CD14-positive monocyte (primary cell): ENCODE data around the gene GATD1. TPM values are rescaled to one million over a fixed set of nuclear protein-coding genes. Genes with fewer than 3 reads are reported as not detected.

Experiments used
- DNase-seq, 3 donors: peaks; one replicate each; pipeline ENCODE4 v3.0.0-alpha.2; 2011 to 2022
- H2AFZ ChIP-seq: 2 replicates; pipeline ENCODE4 v1.6.0; 2012; ENCODE audit warnings: mild to moderate bottlenecking, low read depth, low read length, inconsistent platforms; ENCODE audit not compliant: insufficient read depth, poor library complexity, severe bottlenecking
- H3K27ac ChIP-seq, 2 donors: 1 replicate in 1 of 2; 2 replicates in 1 of 2; pipeline ENCODE4 v1.5.1; 2012 to 2013; ENCODE audit warnings: low read length in 2 of 2, control low read depth in 1 of 2, inconsistent platforms in 1 of 2, low read depth in 1 of 2, mild to moderate bottlenecking in 1 of 2
- H3K27me3 ChIP-seq, 2 donors: one replicate each; pipeline versions ENCODE4 v1.6.0 to v1.6.1; 2011 to 2013; ENCODE audit warnings: low read length in 2 of 2; ENCODE audit not compliant: control insufficient read depth in 2 of 2, insufficient read depth in 2 of 2
- H3K36me3 ChIP-seq, 2 donors: replicated peaks in 1 of 2; 1 replicate in 1 of 2; 2 replicates in 1 of 2; pipeline versions ENCODE4 v1.5.1 to v1.6.1; 2012 to 2013; ENCODE audit warnings: low read length in 2 of 2, control low read depth in 1 of 2, inconsistent platforms in 1 of 2, mild to moderate bottlenecking in 1 of 2; ENCODE audit not compliant: insufficient read depth in 2 of 2, control insufficient read depth in 1 of 2
- H3K4me1 ChIP-seq, 2 donors: 1 replicate in 1 of 2; 2 replicates in 1 of 2; pipeline versions ENCODE4 v1.5.1 to v1.6.1; 2012 to 2013; ENCODE audit warnings: low read length in 2 of 2, control low read depth in 1 of 2, inconsistent platforms in 1 of 2, mild to moderate bottlenecking in 1 of 2, moderate library complexity in 1 of 2; ENCODE audit not compliant: insufficient read depth in 2 of 2, control insufficient read depth in 1 of 2
- H3K4me2 ChIP-seq: replicated peaks from 2 replicates; pipeline ENCODE3; 2012; ENCODE audit warnings: low read length, moderate library complexity, mild to moderate bottlenecking; ENCODE audit not compliant: poor library complexity, severe bottlenecking; ENCODE audit errors: extremely low read depth
- H3K4me3 ChIP-seq, 3 experiments: fragments of 200-600 bp in 1 of 3; sonication (generic) in 1 of 3; replicated peaks in 1 of 3; 1 replicate in 2 of 3; 2 replicates in 1 of 3; pipeline ENCODE4 v1.5.1; 2011 to 2013; ENCODE audit warnings: low read length in 3 of 3, mild to moderate bottlenecking in 3 of 3, control low read depth in 2 of 3, low read depth in 2 of 3, inconsistent platforms in 1 of 3, moderate library complexity in 1 of 3
- H3K79me2 ChIP-seq: 2 replicates; pipeline ENCODE4 v1.6.0; 2012; ENCODE audit warnings: mild to moderate bottlenecking, control low read depth, inconsistent platforms, low read length, moderate library complexity; ENCODE audit not compliant: insufficient read depth
- H3K9ac ChIP-seq: 2 replicates; pipeline ENCODE4 v1.6.0; 2017; ENCODE audit warnings: low read length, mild to moderate bottlenecking; ENCODE audit not compliant: insufficient read depth, poor library complexity, severe bottlenecking
- H3K9me3 ChIP-seq, 2 donors: replicated peaks in 1 of 2; 1 replicate in 1 of 2; 2 replicates in 1 of 2; pipeline versions ENCODE4 v1.5.1 to v1.6.1; 2012 to 2013; ENCODE audit warnings: low read length in 2 of 2, control low read depth in 1 of 2; ENCODE audit not compliant: control insufficient read depth in 1 of 2, insufficient read depth in 1 of 2
- H4K20me1 ChIP-seq: 2 replicates; pipeline ENCODE4 v1.6.0; 2012; ENCODE audit warnings: mild to moderate bottlenecking, low read length, control low read depth, moderate library complexity; ENCODE audit not compliant: insufficient read depth
- H3K27ac Mint-ChIP-seq, 7 donors: one replicate each; pipeline ENCODE4 v1.8.0; 2020; ENCODE audit warnings: mild to moderate bottlenecking in 7 of 7, mixed read lengths in 7 of 7, moderate library complexity in 6 of 7, inconsistent platforms in 2 of 7
- H3K27me3 Mint-ChIP-seq, 3 donors: one replicate each; pipeline ENCODE4 v1.8.0; 2021 to 2022; ENCODE audit warnings: low read depth in 3 of 3, mild to moderate bottlenecking in 3 of 3, mixed read lengths in 3 of 3, moderate library complexity in 3 of 3, inconsistent platforms in 1 of 3
- H3K36me3 Mint-ChIP-seq, 2 donors: one replicate each; pipeline ENCODE4 v1.8.0; 2020; ENCODE audit warnings: mixed read lengths in 2 of 2, inconsistent platforms in 1 of 2, mild to moderate bottlenecking in 1 of 2
- H3K4me1 Mint-ChIP-seq: one replicate; pipeline ENCODE4 v1.8.0; 2020; ENCODE audit warnings: mild to moderate bottlenecking, mixed read lengths
- H3K4me3 Mint-ChIP-seq, 2 donors: one replicate each; pipeline ENCODE4 v1.8.0; 2020; ENCODE audit warnings: mild to moderate bottlenecking in 2 of 2, mixed read lengths in 2 of 2, moderate library complexity in 1 of 2
- H3K9me3 Mint-ChIP-seq, 7 donors: one replicate each; pipeline ENCODE4 v1.8.0; 2020 to 2022; ENCODE audit warnings: mixed read lengths in 7 of 7, mild to moderate bottlenecking in 6 of 7, moderate library complexity in 6 of 7, inconsistent platforms in 2 of 7
- WGBS: methylation state at CpG from one replicate; pipeline ENCODE4 v1.1.5; 2013; ENCODE audit warnings: missing lambda C conversion rate; ENCODE audit not compliant: insufficient coverage; 5-methylcytosine and 5-hydroxymethylcytosine counted together
- intact Hi-C, 2 donors: fragments of 100-400 bp; cut with micrococcal nuclease; formaldehyde crosslinking; loops; one replicate each; pipeline versions ENCODE4 v1.15.0 to v1.15.1; 2023
- polyA plus RNA-seq, 3 donors: library from polyadenylated mRNA; depleted of rRNA in 1 of 3; unstranded in 2 of 3; stranded (reverse) in 1 of 3; fragments of 300-500 nt in 2 of 3; fragments of >200 nt in 1 of 3; fragmentation: Illumina TruSeq in 2 of 3; gene quantifications; 1 replicate in 2 of 3; 2 replicates in 1 of 3; pipeline ENCODE4 v1.2.3, GENCODE V29; 2012 to 2021
- TF ChIP-seq, protein P1 (sequence below): fragments of 200-600 bp; IDR thresholded peaks from one replicate; pipeline ENCODE4 v1.8.0; 2022; ENCODE audit warnings: antibody characterized with exemption, mild to moderate bottlenecking

The GATD1 gene
- polyA plus RNA-seq, 3 donors: 4.5 to 45.6 (median 4.6) TPM

GRCh38 chr11:774873-775592 is 2.3 kb downstream of the GATD1 start:
- intact Hi-C loops: no loop called here
- H3K4me1 ChIP-seq: peaks cover 29 to 36% of the 10 kb centered on the region in 2 donors
- H3K36me3 ChIP-seq: peaks cover 38% of the 10 kb centered on the region in 2 donors
- H3K27ac ChIP-seq: peak overlapping the region in 1 of 2 donors; percentile 44
- no peaks in the 10 kb centered on the region for H3K9me3 ChIP-seq
- H2AFZ ChIP-seq: no peak overlapping the region
- H3K79me2 ChIP-seq: peaks cover 58% of the 10 kb centered on the region
- peaks cover 0 to 2% (median 0%) of the 10 kb centered on the region in 7 donors for H3K9me3 Mint-ChIP-seq
- peaks cover 14 to 46% of the 10 kb centered on the region in 2 donors for H3K36me3 Mint-ChIP-seq
- peak overlapping the region in 1 of 7 donors; percentile 25 for H3K27ac Mint-ChIP-seq
- no peak overlapping the region for H3K4me3 Mint-ChIP-seq
- WGBS: 82% methylated on average over 10 of the region's 20 CpGs
- no peaks in the 10 kb centered on the region for H3K27me3 ChIP-seq
- no peak overlapping the region for H3K4me2 ChIP-seq
- peaks cover 33% of the 10 kb centered on the region for H3K4me1 Mint-ChIP-seq
- H3K4me3 ChIP-seq: no peak overlapping the region
- H4K20me1 ChIP-seq: peaks cover 53% of the 10 kb centered on the region
- H3K27me3 Mint-ChIP-seq: peaks cover 0 to 2% (median 1%) of the 10 kb centered on the region in 3 donors
- TF ChIP-seq, protein P1, sequence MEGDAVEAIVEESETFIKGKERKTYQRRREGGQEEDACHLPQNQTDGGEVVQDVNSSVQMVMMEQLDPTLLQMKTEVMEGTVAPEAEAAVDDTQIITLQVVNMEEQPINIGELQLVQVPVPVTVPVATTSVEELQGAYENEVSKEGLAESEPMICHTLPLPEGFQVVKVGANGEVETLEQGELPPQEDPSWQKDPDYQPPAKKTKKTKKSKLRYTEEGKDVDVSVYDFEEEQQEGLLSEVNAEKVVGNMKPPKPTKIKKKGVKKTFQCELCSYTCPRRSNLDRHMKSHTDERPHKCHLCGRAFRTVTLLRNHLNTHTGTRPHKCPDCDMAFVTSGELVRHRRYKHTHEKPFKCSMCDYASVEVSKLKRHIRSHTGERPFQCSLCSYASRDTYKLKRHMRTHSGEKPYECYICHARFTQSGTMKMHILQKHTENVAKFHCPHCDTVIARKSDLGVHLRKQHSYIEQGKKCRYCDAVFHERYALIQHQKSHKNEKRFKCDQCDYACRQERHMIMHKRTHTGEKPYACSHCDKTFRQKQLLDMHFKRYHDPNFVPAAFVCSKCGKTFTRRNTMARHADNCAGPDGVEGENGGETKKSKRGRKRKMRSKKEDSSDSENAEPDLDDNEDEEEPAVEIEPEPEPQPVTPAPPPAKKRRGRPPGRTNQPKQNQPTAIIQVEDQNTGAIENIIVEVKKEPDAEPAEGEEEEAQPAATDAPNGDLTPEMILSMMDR: no peak
- DNase-seq: no peak
- no peak overlapping the region for H3K9ac ChIP-seq

DNA sequence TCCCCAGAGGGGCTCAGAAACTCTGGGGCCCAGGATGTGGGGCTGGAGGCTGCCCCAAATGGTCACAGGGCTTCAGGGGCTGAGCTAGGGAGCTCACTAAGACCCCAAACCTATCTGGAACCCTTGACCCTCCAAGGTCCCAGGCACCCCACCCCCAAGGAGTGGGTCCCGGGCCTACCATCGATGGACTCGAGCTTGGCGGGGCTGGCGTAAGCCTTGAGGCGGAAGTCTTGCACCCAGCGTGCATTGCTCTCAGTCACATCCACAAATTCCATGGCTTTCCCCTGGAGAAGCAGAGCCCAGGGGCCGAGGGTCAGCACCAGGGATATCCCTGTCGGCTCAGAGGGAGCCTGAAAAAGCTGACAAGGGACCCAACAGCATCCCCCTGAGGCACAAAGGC is 3.5 kb downstream of the GATD1 start:
- intact Hi-C loops: no loop called here
- H3K36me3 Mint-ChIP-seq: peaks cover 15 to 54% of the 10 kb centered on the region in 2 donors
- 98% methylated on average over 9 of the region's 9 CpGs for WGBS
- H3K4me1 Mint-ChIP-seq: peaks cover 27% of the 10 kb centered on the region
- Histone ChIP-seq H3K4me1 (peaks cover 27 to 31% of the 10 kb centered on the region in 2 donors), H3K36me3 (peaks cover 41 to 42% of the 10 kb centered on the region in 2 donors), H4K20me1 (peaks cover 53% of the 10 kb centered on the region), H3K4me2 (no peak overlapping the region), H3K27me3 (no peaks in the 10 kb centered on the region), H3K9me3 (no peaks in the 10 kb centered on the region), H3K4me3 (no peak overlapping the region), H3K9ac (no peak overlapping the region), H3K27ac (no peak overlapping the region), H3K79me2 (peaks cover 54% of the 10 kb centered on the region), H2AFZ (no peak overlapping the region)
- peaks cover 0 to 2% (median 0%) of the 10 kb centered on the region in 7 donors for H3K9me3 Mint-ChIP-seq
- peak overlapping the region in 1 of 7 donors; percentile 15 for H3K27ac Mint-ChIP-seq
- TF ChIP-seq, protein P1: no peak
- DNase-seq: no peak
- no peak overlapping the region for H3K4me3 Mint-ChIP-seq
- peaks cover 0 to 2% (median under 1%) of the 10 kb centered on the region in 3 donors for H3K27me3 Mint-ChIP-seq
